ENCODE data around the gene RFC4.
"Not testable (repeated sequence)": the region's sequence is repeated elsewhere in the genome, so short reads cannot be mapped to it uniquely, and the experiment has no call there.

Gene RFC4

DNA sequence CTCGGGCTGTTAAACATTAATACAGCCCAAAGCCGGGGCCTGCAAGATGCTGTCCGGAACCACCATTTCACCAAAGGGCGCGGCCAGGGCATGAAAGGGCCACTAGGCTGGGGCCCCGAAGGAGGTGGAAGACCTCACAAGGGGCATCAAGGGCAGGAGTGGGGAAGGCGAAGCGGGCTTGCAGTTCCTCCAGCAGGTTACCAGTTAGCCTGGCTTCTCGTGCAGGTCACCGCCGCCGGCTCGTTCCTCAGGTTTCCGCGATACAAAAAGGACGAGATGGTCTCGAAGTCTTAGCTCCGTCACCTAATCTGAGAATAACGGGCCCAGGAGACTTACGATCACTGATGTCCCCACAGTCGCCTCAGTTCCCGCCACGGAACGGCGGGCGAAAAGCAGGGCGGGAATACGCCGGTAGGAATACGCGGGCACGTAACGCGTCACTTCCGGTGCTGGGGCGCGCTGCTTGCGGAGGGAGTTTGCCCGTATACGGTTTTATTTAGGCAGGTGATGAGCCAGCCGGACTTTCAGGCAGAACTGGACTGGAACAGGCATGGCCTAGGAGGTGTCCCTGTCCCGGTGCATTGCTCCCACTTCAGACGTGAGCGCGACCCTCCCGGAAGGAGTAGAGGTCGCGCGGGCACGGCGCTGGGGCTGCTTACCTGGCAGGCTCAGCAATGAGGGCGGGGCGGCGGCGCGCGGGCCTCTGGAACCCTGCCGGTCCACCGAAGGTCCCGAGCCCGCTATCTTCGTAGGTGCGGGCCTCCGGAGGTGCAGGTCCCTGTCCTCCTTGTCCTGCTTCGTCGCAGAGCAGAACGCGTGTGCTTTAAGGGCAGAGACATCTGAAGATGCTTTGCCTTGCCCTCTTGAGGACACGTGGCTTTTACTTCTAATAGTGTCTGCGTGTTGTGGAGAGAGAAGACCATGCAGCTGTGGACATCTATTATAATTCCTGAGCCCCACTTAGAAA, at the start of gene RFC4:
RFC4 (minus strand) TSS at position 394 of the 967 bp plus-strand sequence. CDS start 1,769 bp downstream, outside the sequence.
- peak; percentile 69 to 87 (median 81) for DNase-seq

DNA sequence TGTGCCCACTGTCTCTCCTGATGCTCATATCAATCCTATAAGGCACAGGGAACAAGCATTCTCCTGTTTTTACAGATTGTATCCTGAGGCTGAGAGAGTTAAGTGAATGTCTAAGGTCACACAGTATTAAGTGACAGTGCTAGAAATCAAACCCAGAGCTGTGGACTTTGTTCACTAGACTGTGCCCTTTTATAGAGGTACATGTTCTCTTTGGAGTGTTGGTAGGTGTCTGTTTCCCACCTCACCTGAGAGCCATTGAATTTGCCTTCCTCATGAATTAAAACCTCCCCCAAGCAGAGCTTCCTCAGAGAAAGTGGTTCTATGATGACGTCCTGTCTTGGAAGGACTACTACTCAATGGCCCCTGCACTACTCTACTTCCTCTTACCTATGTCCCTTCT, 48.7 kb upstream of the RFC4 start:
- no peak for DNase-seq

DNA sequence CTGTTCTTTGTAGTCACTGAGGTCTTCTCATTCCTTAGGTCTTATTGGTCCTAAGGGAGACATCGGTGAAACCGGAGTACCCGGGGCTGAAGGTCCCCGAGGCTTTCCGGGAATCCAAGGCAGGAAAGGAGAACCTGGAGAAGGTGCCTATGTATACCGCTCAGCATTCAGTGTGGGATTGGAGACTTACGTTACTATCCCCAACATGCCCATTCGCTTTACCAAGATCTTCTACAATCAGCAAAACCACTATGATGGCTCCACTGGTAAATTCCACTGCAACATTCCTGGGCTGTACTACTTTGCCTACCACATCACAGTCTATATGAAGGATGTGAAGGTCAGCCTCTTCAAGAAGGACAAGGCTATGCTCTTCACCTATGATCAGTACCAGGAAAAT, 47.9 kb upstream of the RFC4 start:
- DNase-seq, result no peak

GRCh38 chr3:186852994-186853393, 46.7 kb upstream of the RFC4 start:
- no peak for DNase-seq

GRCh38 chr3:186851835-186852234, 45.6 kb upstream of the RFC4 start:
- DNase-seq, result not testable (repeated sequence)

GRCh38 chr3:186849374-186849975, 43.2 kb upstream of the RFC4 start:
- DNase-seq, result peak in 3 of 6 experiments; percentile 47 to 74 (median 67)

DNA sequence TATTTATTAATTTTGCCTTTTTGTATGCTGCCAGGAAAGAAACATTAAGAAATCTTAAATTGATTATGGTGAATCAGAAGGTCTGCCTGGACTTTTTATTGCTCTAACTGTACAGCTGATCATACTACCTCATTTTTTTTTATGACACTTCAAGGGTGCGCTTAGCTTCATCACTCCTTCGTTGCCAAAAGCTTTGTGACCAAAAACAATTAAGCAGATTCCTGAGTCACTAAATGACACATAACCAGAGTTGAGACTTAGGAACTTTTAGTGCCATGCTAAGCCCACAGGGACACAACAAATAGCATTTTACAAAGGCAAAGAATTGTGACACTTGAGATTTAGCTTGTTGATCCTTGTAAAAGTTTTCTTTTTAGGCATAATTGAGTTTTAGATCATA, 41.2 kb upstream of the RFC4 start:
- DNase-seq, result no peak

GRCh38 chr3:186845756-186846155, 39.5 kb upstream of the RFC4 start:
- DNase-seq, result no peak

- no peak for DNase-seq
Observed at GRCh38 chr3:186844908-186845307, 38.6 kb upstream of the RFC4 start.

DNA sequence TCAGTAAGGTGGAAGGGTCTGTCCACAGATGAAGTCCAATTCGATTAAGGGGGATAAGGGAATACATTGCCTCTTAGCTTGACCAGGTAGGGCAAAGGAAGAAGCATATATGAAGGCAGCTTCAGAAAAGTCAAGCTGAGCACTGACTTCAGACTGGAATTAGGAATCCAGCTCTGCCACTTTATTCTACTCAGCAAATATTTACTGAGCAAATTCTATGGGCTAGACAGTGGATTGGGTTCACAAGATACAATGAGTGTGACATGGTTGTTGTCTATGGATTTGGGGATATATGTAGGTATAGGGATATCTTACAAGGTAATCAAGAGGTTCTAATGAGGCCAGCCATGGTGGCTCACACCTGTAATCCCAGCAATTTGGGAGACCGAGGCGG, 36.8 kb upstream of the RFC4 start:
- DNase-seq, result no peak

GRCh38 chr3:186842426-186843038, 36.2 kb upstream of the RFC4 start, which contains the start of gene ADIPOQ:
TSS of gene ADIPOQ (plus strand) at chr3:186842710. CDS start at chr3:186853059, 10,349 bp downstream.
- no peak for DNase-seq

DNA sequence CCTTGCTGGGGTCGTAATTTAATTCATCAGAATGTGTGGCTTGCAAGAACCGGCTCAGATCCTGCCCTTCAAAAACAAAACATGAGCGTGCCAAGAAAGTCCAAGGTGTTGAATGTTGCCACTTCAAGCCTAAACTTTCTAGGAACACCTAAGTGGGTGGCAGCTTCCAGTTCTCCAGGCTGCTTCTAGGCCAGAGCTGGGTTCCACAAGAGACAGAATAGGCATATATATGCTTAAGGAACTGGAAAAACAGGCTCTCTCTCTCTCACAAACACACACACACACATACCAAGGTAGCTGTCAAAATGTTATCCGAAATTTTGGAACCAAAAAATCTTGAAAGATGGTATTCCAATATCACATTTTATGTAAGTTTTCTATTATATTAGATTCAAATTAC, 35.3 kb upstream of the RFC4 start:
- DNase-seq, result no peak

- no peak for DNase-seq
Observed at GRCh38 chr3:186839874-186840641, 33.8 kb upstream of the RFC4 start.

DNA sequence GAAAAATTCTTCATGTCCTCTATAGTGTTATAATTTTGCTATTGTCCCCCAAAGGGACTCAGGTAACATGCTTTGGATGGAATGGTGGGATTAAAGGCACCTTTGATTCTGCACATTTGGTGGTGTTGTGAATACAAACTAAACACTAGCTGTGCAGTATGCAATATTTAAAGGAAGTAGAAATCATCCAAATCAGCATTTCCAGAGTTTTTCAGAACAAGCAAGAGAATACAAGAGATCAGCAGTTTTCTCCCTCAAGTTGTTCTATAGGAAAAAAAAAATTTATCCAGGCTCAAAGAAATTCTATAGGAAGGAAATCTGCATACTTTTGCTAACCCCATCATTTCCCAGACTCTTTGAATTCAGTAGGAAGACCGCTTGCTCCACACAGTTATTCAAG, 26.0 kb upstream of the RFC4 start:
- DNase-seq, result no peak

DNA sequence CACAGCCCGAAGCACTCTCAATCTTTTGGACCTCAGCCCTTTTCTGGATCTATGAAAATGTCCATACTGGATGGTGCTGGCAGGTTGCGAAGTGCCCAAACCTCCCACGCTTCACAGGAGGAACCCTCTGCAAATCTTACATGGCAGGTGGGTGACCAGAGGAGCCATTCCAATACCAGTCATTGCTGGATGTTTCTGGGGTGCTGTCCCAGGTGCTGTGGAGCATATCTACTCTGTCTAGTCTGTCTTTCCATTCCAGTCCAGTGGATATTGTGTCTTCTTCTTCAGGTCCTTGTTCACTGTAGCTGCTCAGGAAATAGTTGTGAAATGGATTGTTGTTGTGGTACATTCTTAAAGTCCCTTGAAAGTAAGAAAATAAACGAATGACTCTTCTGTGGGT, 25.5 kb upstream of the RFC4 start:
- DNase-seq, result no peak

GRCh38 chr3:186828340-186828739, 22.1 kb upstream of the RFC4 start:
- no peak for DNase-seq

DNA sequence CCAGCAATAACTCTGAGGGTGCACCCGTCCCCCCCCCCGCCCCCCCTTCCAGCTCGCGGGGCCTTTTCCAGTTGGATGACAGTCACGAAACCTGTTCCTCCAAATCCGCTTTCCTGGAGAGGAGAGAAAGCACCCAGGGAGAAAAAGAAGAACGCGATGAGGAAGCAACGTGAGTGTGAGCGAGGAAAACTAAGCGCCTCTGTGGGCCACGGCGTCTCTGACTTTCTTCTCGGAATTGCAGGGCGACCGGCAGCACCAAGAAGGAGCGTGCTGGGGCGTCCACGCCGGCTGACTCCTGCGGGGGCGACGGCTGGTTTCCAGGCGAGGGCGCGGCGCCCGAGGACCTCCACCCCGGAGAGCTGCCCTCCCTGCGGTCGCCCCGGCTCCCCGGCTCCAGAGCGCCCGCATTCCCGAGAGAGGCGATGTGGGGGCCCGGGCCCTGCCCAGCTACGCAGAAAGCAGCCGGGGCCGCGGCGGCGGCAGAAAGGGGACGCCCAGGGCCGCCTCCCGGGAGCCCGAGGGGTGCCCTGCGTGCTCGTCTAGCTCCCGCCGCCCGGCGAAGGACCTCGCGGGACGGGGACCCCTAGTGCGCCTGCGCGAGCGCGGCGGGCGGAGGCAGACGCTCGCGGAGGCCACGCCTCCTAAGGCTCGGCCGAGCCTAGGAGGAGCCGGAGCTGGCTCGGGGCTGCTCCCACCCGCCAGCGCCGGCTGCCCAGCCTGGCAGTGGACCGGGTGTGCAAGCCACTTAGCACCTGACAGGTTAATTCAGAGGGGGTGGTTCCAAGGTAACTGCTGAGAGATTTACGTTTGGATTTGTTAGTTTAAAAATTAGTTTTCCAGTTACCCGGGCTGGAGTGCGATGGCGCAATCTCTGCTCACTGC, 20.9 kb upstream of the RFC4 start:
- peak; percentile 68 to 87 (median 82) for DNase-seq

DNA sequence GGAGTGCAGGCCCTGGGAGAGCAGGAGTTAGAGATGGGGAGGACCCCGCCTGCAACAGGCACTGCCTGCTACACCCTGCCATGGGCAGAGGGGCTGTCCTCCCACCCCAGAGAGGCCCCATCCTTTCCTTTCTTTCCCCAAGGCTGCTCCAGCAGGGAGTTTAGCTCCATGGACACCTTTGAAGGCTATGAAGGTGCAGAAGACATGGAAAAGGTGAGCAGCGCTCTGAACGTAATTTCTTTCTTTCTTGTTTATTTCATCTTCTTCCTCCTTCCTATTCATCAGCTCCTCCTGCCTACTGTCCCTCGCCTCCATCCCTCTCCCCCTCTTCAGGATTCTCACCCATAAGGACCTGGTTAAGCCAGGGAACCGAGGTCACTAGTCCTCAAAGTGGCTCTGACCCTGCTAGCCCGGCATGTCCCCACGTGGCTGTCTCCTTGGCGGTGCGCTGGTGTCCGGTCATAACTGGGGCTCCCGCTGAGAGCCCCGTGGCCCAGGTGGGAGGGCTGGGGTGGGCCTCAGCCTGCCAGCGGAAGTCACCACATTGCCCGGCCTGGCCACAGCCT, 20.2 kb upstream of the RFC4 start:
- DNase-seq, result peak in 1 of 6 experiments; percentile 48

GRCh38 chr3:186825872-186826409, 19.7 kb upstream of the RFC4 start:
- DNase-seq, result peak in 1 of 6 experiments; percentile 31

DNA sequence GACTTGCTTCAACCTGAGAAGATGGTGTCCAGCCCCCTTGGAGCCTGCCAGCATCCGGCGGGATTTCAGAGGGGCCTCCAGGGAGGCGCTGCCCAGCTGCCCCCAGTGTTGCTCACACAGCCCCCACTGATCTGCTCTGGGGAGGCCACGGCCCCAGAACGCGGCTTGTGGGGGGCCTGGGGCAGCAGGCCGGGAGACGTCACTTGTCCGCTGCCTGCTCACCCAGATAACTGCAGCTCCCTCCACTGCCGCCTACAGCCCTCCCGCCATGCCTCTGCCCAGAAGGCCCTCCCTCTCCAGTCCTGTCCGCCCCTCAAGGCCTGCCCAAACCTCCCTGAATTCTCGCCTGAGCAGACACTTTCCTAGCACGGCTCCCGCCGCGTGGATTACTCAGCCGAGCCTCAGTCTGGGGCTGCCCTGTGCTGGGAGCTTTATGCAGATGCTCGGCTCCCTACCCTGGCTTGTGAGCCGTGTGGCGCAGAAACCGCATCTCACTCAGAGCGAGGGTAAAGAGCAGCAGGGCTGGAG, 19.1 kb upstream of the RFC4 start:
- peak in 2 of 6 experiments; percentile 17 to 31 for DNase-seq

Data from stimulated activated naive CD4-positive, alpha-beta T cell (primary cell).